Suprapubic skin (tissue), 3 donors: ENCODE data around the gene CEACAM8.
"Not testable (repeated sequence)": the region's sequence is repeated elsewhere in the genome, so short reads cannot be mapped to it uniquely, and the experiment has no call there.

ENCODE experiments used
- CTCF ChIP-seq, 2 donors: fragments of 200-600 bp in 1 of 2; fragments of 450-650 bp in 1 of 2; sonication (generic) in 1 of 2; IDR thresholded peaks; one replicate each; pipeline ENCODE4 v1.5.1; 2016 to 2019; ENCODE audit warnings: antibody characterized with exemption in 2 of 2, mild to moderate bottlenecking in 1 of 2, moderate library complexity in 1 of 2
- POLR2AphosphoS5 ChIP-seq, 3 donors: sonication (generic); formaldehyde crosslinking; IDR thresholded peaks; one replicate each; pipeline ENCODE4 v1.6.1; 2017; ENCODE audit warnings: antibody characterized with exemption in 3 of 3

GRCh38 chr19:42557386-42557871 is 37.3 kb downstream of the CEACAM8 start:
- not testable (repeated sequence) for TF ChIP-seq POLR2AphosphoS5, CTCF (IDR thresholded peaks at IDR 0.05)
